ENCODE measurements around the gene GFOD1. TPM values are rescaled to one million over a fixed set of nuclear protein-coding genes. Genes with fewer than 3 reads are reported as not detected.

The GFOD1 gene
- total and polyA plus RNA-seq, 7 experiments from 2014 or later = 0.24 to 10.8 (median 1.4) TPM; not detected in 1

- H3K4me1 Mint-ChIP-seq = peaks cover 14 to 20% (median 17%) of the 10 kb centered on the region in 7 donors
- peaks cover 0 to 3% (median 0%) of the 10 kb centered on the region in 11 donors for H3K9me3 Mint-ChIP-seq
- no peak for DNase-seq
- H3K27me3 Mint-ChIP-seq = no peaks in the 10 kb centered on the region
- Histone ChIP-seq H3K4me3 (ENCODE audit: low read length) (no peak overlapping the region), H3K27me3 (ENCODE audit: control insufficient read depth in 2 of 2, insufficient read depth in 2 of 2, low read length in 2 of 2) (no peaks in the 10 kb centered on the region), H3K4me1 (ENCODE audit: control insufficient read depth in 2 of 2, insufficient read depth in 2 of 2, low read length in 2 of 2) (peaks cover 7 to 8% of the 10 kb centered on the region in 2 donors), H3K36me3 (ENCODE audit: control insufficient read depth in 2 of 3, insufficient read depth in 3 of 3, low read length in 3 of 3) (no peaks in the 10 kb centered on the region), H3K9me3 (ENCODE audit: control insufficient read depth in 2 of 3, low read length in 3 of 3) (no peaks in the 10 kb centered on the region), H3K27ac (ENCODE audit: low read depth, low read length) (no peak overlapping the region)
- H3K27ac Mint-ChIP-seq = no peak overlapping the region
- peaks cover 0 to 4% (median 0%) of the 10 kb centered on the region in 5 donors for H3K36me3 Mint-ChIP-seq
- CTCF ChIA-PET = no interaction called here
- ATAC-seq = no peak
- POLR2A ChIA-PET = no interaction called here
- intact Hi-C loops (cut with micrococcal nuclease) = no loop called here
- no peak overlapping the region for H3K4me3 Mint-ChIP-seq
Observed at GRCh38 chr6:13349811-13350506, 137.4 kb downstream of the GFOD1 start.

- Histone ChIP-seq H3K9me3 (ENCODE audit: control insufficient read depth in 2 of 3, low read length in 3 of 3) (no peaks in the 10 kb centered on the region), H3K4me3 (ENCODE audit: low read length) (no peak overlapping the region), H3K36me3 (ENCODE audit: control insufficient read depth in 2 of 3, insufficient read depth in 3 of 3, low read length in 3 of 3) (no peaks in the 10 kb centered on the region), H3K27ac (ENCODE audit: low read depth, low read length) (no peak overlapping the region), H3K27me3 (ENCODE audit: control insufficient read depth in 2 of 2, insufficient read depth in 2 of 2, low read length in 2 of 2) (no peaks in the 10 kb centered on the region), H3K4me1 (ENCODE audit: control insufficient read depth in 2 of 2, insufficient read depth in 2 of 2, low read length in 2 of 2) (no peaks in the 10 kb centered on the region)
- ATAC-seq (no peak), DNase-seq (no peak)
- ChIA-PET POLR2A (no interaction called here), CTCF (interaction anchor here (0.9 kb wide), 1 partner anchor 9 kb away, joined by 3 read pairs; no protein-coding TSS in a partner anchor)
- H3K9me3 Mint-ChIP-seq = peaks cover 0 to 3% (median 0%) of the 10 kb centered on the region in 11 donors
- intact Hi-C loops (cut with micrococcal nuclease) = no loop called here
- H3K27me3 Mint-ChIP-seq = no peaks in the 10 kb centered on the region
- H3K36me3 Mint-ChIP-seq = peaks cover 0 to 6% (median 0%) of the 10 kb centered on the region in 5 donors
- H3K27ac Mint-ChIP-seq = no peak overlapping the region
- peaks cover 3 to 6% (median 4%) of the 10 kb centered on the region in 7 donors for H3K4me1 Mint-ChIP-seq
- H3K4me3 Mint-ChIP-seq = no peak overlapping the region
Observed at GRCh38 chr6:13348334-13349113, 138.9 kb downstream of the GFOD1 start.

GRCh38 chr6:13346245-13346644 lies 141.2 kb downstream of the GFOD1 start:
- DNase-seq (no peak), ATAC-seq (no peak)
- H3K36me3 ChIP-seq (ENCODE audit: control insufficient read depth in 2 of 3, insufficient read depth in 3 of 3, low read length in 3 of 3) = no peaks in the 10 kb centered on the region
- Mint-ChIP-seq H3K27me3 (no peaks in the 10 kb centered on the region), H3K4me3 (no peak overlapping the region), H3K9me3 (peaks cover 0 to 12% (median 7%) of the 10 kb centered on the region in 11 donors), H3K4me1 (peaks cover 0 to 2% (median 0%) of the 10 kb centered on the region in 7 donors), H3K36me3 (peaks cover 4 to 12% (median 8%) of the 10 kb centered on the region in 5 donors), H3K27ac (no peak overlapping the region)
- H3K4me1 ChIP-seq (ENCODE audit: control insufficient read depth in 2 of 2, insufficient read depth in 2 of 2, low read length in 2 of 2) = no peaks in the 10 kb centered on the region
- H3K27me3 ChIP-seq (ENCODE audit: control insufficient read depth in 2 of 2, insufficient read depth in 2 of 2, low read length in 2 of 2) = no peaks in the 10 kb centered on the region
- intact Hi-C loops (cut with micrococcal nuclease) = no loop called here
- H3K4me3 ChIP-seq (ENCODE audit: low read length) = no peak overlapping the region
- ChIA-PET POLR2A (no interaction called here), CTCF (no interaction called here)
- no peaks in the 10 kb centered on the region for H3K9me3 ChIP-seq (ENCODE audit: control insufficient read depth in 2 of 3, low read length in 3 of 3)
- H3K27ac ChIP-seq (ENCODE audit: low read depth, low read length) = no peak overlapping the region

- ChIA-PET POLR2A (no interaction called here), CTCF (no interaction called here)
- H3K36me3 ChIP-seq (ENCODE audit: control insufficient read depth in 2 of 3, insufficient read depth in 3 of 3, low read length in 3 of 3) = no peaks in the 10 kb centered on the region
- intact Hi-C loops (cut with micrococcal nuclease) = no loop called here
- Mint-ChIP-seq H3K27ac (no peak overlapping the region), H3K36me3 (peaks cover 2 to 12% (median 8%) of the 10 kb centered on the region in 5 donors), H3K4me1 (peaks cover 0 to 31% (median 5%) of the 10 kb centered on the region in 7 donors), H3K27me3 (no peaks in the 10 kb centered on the region), H3K9me3 (peaks cover 0 to 17% (median 7%) of the 10 kb centered on the region in 11 donors), H3K4me3 (no peak overlapping the region)
- no peak overlapping the region for H3K4me3 ChIP-seq (ENCODE audit: low read length)
- ATAC-seq (no peak), DNase-seq (no peak)
- no peaks in the 10 kb centered on the region for H3K27me3 ChIP-seq (ENCODE audit: control insufficient read depth in 2 of 2, insufficient read depth in 2 of 2, low read length in 2 of 2)
- H3K9me3 ChIP-seq (ENCODE audit: control insufficient read depth in 2 of 3, low read length in 3 of 3) = no peaks in the 10 kb centered on the region
- no peaks in the 10 kb centered on the region for H3K4me1 ChIP-seq (ENCODE audit: control insufficient read depth in 2 of 2, insufficient read depth in 2 of 2, low read length in 2 of 2)
- no peak overlapping the region for H3K27ac ChIP-seq (ENCODE audit: low read depth, low read length)
Observed at GRCh38 chr6:13342414-13343019, 144.9 kb downstream of the GFOD1 start.

- Histone ChIP-seq H3K4me3 (ENCODE audit: low read length) (no peak overlapping the region), H3K9me3 (ENCODE audit: control insufficient read depth in 2 of 3, low read length in 3 of 3) (no peaks in the 10 kb centered on the region), H3K4me1 (ENCODE audit: control insufficient read depth in 2 of 2, insufficient read depth in 2 of 2, low read length in 2 of 2) (no peaks in the 10 kb centered on the region), H3K27ac (ENCODE audit: low read depth, low read length) (no peak overlapping the region), H3K36me3 (ENCODE audit: control insufficient read depth in 2 of 3, insufficient read depth in 3 of 3, low read length in 3 of 3) (no peaks in the 10 kb centered on the region), H3K27me3 (ENCODE audit: control insufficient read depth in 2 of 2, insufficient read depth in 2 of 2, low read length in 2 of 2) (no peaks in the 10 kb centered on the region)
- Mint-ChIP-seq H3K4me1 (peaks cover 3 to 37% (median 4%) of the 10 kb centered on the region in 7 donors), H3K4me3 (peak overlapping the region in 3 of 10 donors; percentile 7 to 68 (median 29)), H3K27me3 (no peaks in the 10 kb centered on the region), H3K9me3 (peaks cover 0 to 16% (median 7%) of the 10 kb centered on the region in 11 donors), H3K27ac (peak overlapping the region in 2 of 9 donors; percentile 32 to 44), H3K36me3 (peaks cover 2 to 12% (median 8%) of the 10 kb centered on the region in 5 donors)
- ChIA-PET POLR2A (interaction anchor here (0.7 kb wide), 1 partner anchor 235 kb away, joined by 3 read pairs; the partner anchor contains the start of gene SIRT5), CTCF (interaction anchor here (0.6 to 3.5 kb wide), 3 partner anchors 104 to 425 kb away, joined by 3 to 21 read pairs (median 3); no protein-coding TSS in a partner anchor)
- intact Hi-C loops (cut with micrococcal nuclease) = loop anchor here in 1 of 2 donors (5.0 kb wide), 1 partner anchor 32 kb away; no protein-coding TSS in a partner anchor
- ATAC-seq (no peak), DNase-seq (no peak)
Observed at GRCh38 chr6:13339863-13340630, 147.4 kb downstream of the GFOD1 start.

- H3K27ac ChIP-seq (ENCODE audit: low read depth, low read length) = no peak overlapping the region
- intact Hi-C loops (cut with micrococcal nuclease) = loop anchor here in 1 of 2 donors (5.0 kb wide), 1 partner anchor 34 kb away; no protein-coding TSS in a partner anchor
Observed at GRCh38 chr6:13338038-13338437, 149.4 kb downstream of the GFOD1 start.

More at GRCh38 chr6:13338038-13338437, 149.4 kb downstream of the GFOD1 start:
- Mint-ChIP-seq H3K4me3 (no peak overlapping the region), H3K9me3 (peaks cover 0 to 16% (median 5%) of the 10 kb centered on the region in 11 donors), H3K27ac (peak overlapping the region in 1 of 9 donors; percentile 48), H3K36me3 (peaks cover 0 to 11% (median 8%) of the 10 kb centered on the region in 5 donors), H3K27me3 (peaks cover 0 to 2% (median 0%) of the 10 kb centered on the region in 5 donors), H3K4me1 (peaks cover 3 to 40% (median 4%) of the 10 kb centered on the region in 7 donors)
- ChIA-PET CTCF (interaction anchor here (0.6 to 3.5 kb wide), 8 partner anchors 10 to 752 kb away, joined by 3 to 21 read pairs (median 4); partner anchors contain the start of gene TBC1D7), POLR2A (interaction anchor here (1.1 to 1.6 kb wide), 2 partner anchors 9 to 200 kb away, joined by 3 to 4 read pairs; partner anchors contain the start of gene TBC1D7)
- ATAC-seq (no peak), DNase-seq (no peak)
- no peaks in the 10 kb centered on the region for H3K4me1 ChIP-seq (ENCODE audit: control insufficient read depth in 2 of 2, insufficient read depth in 2 of 2, low read length in 2 of 2)
- no peak overlapping the region for H3K4me3 ChIP-seq (ENCODE audit: low read length)
- no peaks in the 10 kb centered on the region for H3K27me3 ChIP-seq (ENCODE audit: control insufficient read depth in 2 of 2, insufficient read depth in 2 of 2, low read length in 2 of 2)
- no peaks in the 10 kb centered on the region for H3K36me3 ChIP-seq (ENCODE audit: control insufficient read depth in 2 of 3, insufficient read depth in 3 of 3, low read length in 3 of 3)
- no peaks in the 10 kb centered on the region for H3K9me3 ChIP-seq (ENCODE audit: control insufficient read depth in 2 of 3, low read length in 3 of 3)
